HG03060 (cell line): ENCODE results near the gene TBL1XR1.
"Not testable (repeated sequence)": the region's sequence is repeated elsewhere in the genome, so short reads cannot be mapped to it uniquely, and the experiment has no call there.

ENCODE experiments used
- ATAC-seq: cut with Tn5 transposase; IDR thresholded peaks from one replicate; pipeline ENCODE4 v1.9.1; 2021; ENCODE audit warnings: low read depth, moderate number of reproducible peaks; ENCODE audit not compliant: unreplicated experiment

Gene TBL1XR1

GRCh38 chr3:177186306-177186705 lies 11.0 kb downstream of the TBL1XR1 start:
- ATAC-seq = no peak

- ATAC-seq = no peak
Measured at GRCh38 chr3:177185035-177185574, 12.2 kb downstream of the TBL1XR1 start.

- ATAC-seq = peak; percentile 80
Measured at GRCh38 chr3:177184602-177185001, 12.7 kb downstream of the TBL1XR1 start.

GRCh38 chr3:177182352-177182751 lies 14.9 kb downstream of the TBL1XR1 start:
- ATAC-seq = no peak

GRCh38 chr3:177181418-177181817 lies 15.9 kb downstream of the TBL1XR1 start:
- no peak for ATAC-seq

- ATAC-seq = no peak
Measured at GRCh38 chr3:177180506-177180905, 16.8 kb downstream of the TBL1XR1 start.

GRCh38 chr3:177179281-177180067 lies 17.8 kb downstream of the TBL1XR1 start:
- no peak for ATAC-seq

- no peak for ATAC-seq
Measured at GRCh38 chr3:177177749-177178221, 19.5 kb downstream of the TBL1XR1 start.

GRCh38 chr3:177174607-177175170 lies 22.6 kb downstream of the TBL1XR1 start:
- no peak for ATAC-seq

- ATAC-seq = no peak
Measured at GRCh38 chr3:177169936-177170722, 27.2 kb downstream of the TBL1XR1 start.

- ATAC-seq = no peak
Measured at GRCh38 chr3:177168431-177168830, 28.9 kb downstream of the TBL1XR1 start.

GRCh38 chr3:177162742-177163141 lies 34.5 kb downstream of the TBL1XR1 start:
- ATAC-seq = no peak

- not testable (repeated sequence) for ATAC-seq
Measured at GRCh38 chr3:177161603-177162002, 35.7 kb downstream of the TBL1XR1 start.

GRCh38 chr3:177158461-177158860 lies 38.8 kb downstream of the TBL1XR1 start:
- ATAC-seq = no peak

GRCh38 chr3:177157492-177157891 lies 39.8 kb downstream of the TBL1XR1 start:
- ATAC-seq = no peak

GRCh38 chr3:177154733-177155132 lies 42.5 kb downstream of the TBL1XR1 start:
- ATAC-seq = no peak

- ATAC-seq = no peak
Measured at GRCh38 chr3:177150970-177151627, 46.2 kb downstream of the TBL1XR1 start.

GRCh38 chr3:177150218-177150916 lies 46.9 kb downstream of the TBL1XR1 start:
- no peak for ATAC-seq

GRCh38 chr3:177149106-177149505 lies 48.2 kb downstream of the TBL1XR1 start:
- no peak for ATAC-seq

- ATAC-seq = no peak
Measured at GRCh38 chr3:177147790-177148189, 49.5 kb downstream of the TBL1XR1 start.
